T-helper 9 cell (primary cell): ENCODE measurements around the gene PPP1R13L.

ENCODE experiments used
- DNase-seq: peaks from one replicate; pipeline ENCODE4 v3.0.0-alpha.2; 2020

PPP1R13L gene

GRCh38 chr19:45405435-45406225 lies 761 bp upstream of the PPP1R13L start:
- DNase-seq, result peak; percentile 78

DNA sequence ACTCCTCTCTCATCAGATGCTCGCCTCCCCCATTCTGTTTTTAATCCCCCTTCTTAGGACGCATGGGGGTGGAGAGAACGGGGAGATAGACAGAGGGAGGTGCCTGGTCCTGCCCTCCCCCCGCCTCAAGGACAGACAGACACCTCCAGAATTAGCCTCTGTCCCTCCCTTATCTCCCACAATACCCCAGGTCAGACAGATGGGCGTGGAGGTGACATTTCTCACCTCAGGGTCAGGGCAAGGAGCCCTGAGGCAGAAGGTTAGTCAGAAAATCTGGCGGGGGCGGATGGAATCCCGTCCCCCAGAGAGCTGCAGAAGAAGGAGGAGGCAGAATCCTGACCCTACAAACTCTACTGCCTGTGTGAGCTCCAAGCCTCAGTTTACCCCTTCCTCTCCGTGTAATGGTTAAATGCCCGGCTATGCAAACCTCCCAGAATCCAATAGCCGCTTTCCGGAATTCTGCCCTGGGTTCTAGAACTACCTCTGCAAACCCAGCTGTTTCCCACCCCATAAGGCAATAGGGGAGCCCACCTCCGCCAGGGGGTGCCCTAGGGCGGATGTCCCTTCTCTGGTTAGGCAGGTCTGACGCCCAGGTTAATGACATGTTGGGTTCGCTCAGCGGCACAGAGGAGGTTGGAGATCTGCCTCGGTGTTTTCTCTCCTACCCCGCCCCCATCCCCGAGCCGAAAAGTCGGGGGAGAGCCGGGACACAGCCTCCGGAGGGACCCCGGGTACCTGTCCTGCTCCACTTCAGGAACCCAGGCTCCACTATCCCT lies 900 bp downstream of the PPP1R13L start:
- peak; percentile 54 for DNase-seq

DNA sequence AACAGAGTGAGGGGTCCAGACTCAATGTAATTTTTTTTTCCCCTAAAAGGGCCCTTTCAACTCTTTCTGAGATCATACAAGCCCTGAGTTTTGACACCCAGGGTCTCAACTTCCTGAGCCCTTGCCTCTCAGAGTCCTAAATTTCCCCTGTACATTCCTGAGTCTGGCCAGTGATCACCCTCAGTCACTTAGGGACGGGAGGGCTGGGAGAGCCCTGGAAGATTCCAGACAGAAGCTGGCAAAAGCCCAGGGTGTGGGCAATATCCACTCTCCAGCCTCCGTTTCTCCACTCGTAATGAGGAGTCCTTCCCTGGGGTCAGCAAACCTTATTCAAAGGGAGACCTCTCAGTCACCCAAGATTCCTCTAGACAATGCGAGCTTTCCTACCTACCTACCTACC lies 1.6 kb downstream of the PPP1R13L start:
- DNase-seq, result no peak

DNA sequence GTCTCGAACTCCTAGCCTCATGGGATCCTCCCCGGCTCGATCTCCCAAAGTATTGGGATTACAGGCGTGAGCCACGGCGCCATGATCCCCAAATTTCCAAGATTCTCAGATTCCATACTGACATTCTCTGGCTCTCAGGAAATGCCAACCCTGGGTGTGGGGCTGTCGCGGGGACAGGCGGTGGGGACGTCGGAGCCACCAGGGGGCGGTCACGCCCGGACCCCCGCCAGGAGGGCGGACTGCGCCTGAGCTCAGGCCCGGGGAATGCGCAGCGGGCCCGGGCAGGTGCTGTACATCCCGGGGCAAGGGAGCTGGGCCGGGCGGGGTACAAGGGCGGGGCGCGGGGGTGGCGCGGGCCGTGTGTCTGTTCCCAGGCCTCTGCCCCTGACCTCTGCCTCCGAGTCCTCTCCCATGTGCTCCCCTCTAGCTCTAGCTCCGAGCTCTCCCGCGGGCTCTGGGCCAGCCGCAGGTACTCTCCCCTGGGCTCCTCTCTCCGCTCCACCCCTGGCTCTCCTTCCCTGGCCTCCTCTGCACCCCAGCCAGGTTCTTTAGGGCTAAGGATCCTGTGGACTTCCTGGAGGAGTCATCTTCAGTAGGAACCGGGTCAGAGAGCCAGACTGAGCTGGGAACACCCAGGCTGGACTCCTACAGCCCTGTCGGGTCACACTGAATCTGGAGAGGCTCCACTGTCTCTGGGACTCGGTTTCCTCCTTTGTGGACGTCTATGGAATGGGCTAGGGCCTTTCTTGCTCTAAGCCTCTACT lies 2.4 kb downstream of the PPP1R13L start:
- DNase-seq, result no peak

- DNase-seq, result no peak
These were observed 3.1 kb downstream of the PPP1R13L start for GRCh38 chr19:45401815-45402214.

- DNase-seq, result no peak
These were observed 4.7 kb downstream of the PPP1R13L start for GRCh38 chr19:45400192-45400591.

DNA sequence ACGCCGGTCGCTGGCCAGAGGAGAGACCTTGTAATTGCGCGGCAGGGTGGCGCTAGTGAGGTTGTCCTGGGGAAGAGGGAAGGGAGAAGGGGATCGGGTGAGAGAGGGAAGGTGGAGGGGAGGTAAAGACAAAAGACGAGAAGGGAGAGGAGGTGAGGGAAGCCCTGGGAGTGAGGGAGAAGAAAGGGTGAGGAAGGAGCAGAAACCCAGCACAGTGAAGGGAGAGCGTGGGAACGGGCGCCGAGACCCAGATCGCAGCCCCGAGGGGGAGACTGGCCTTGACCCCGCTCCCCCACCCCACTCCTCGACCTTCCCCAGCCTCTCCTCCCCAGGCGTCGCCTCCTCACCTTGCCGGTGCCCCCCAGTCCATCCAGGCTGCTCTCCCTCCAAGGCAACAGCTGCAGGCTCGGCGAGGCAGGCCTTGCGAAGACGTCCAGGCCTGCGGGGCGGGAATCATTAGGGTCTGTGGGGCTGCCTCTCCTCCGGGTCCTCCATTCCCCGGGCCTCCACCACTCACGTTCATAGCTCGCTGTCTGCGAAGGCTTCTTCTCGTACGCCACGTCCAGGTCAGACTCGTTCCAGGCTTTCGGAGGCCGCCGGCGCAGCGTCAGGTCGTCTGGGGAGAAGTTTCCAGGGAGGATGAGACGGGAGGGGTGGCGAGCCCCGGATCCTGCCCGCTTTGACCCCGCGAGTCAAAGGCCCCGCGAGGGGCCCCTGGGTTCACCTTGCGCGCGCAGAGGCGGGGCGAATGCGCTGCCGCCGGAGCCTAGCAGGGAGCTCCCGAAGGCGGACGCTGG lies 8.8 kb downstream of the PPP1R13L start:
- DNase-seq, result no peak

GRCh38 chr19:45391871-45392665 lies 12.8 kb downstream of the PPP1R13L start:
- no peak for DNase-seq

GRCh38 chr19:45391346-45391745 lies 13.5 kb downstream of the PPP1R13L start:
- no peak for DNase-seq

GRCh38 chr19:45385392-45386221 lies 19.3 kb downstream of the PPP1R13L start:
- no peak for DNase-seq

GRCh38 chr19:45382426-45382825 lies 22.4 kb downstream of the PPP1R13L start:
- DNase-seq, result no peak

DNA sequence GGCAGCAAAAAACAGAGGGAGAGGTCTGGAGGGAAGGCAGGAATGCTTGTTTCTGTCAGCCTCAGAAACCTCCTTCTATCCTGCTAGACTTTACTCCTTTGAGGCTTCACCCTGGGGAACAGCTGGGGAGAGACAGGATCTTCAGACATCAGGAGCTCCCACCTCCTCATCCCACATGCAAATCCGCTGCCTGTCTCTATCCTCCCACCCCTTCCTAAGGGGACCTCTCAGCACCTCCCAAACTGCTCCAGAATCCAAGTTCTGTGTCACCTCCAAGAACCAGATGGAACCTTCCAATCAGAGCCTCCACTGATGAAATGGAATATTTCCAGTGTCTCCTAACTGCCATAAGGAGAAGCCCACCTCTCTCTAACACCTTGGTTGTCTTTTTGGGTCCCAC lies 24.8 kb downstream of the PPP1R13L start:
- DNase-seq, result no peak

GRCh38 chr19:45376045-45376724 lies 28.7 kb downstream of the PPP1R13L start:
- no peak for DNase-seq

DNA sequence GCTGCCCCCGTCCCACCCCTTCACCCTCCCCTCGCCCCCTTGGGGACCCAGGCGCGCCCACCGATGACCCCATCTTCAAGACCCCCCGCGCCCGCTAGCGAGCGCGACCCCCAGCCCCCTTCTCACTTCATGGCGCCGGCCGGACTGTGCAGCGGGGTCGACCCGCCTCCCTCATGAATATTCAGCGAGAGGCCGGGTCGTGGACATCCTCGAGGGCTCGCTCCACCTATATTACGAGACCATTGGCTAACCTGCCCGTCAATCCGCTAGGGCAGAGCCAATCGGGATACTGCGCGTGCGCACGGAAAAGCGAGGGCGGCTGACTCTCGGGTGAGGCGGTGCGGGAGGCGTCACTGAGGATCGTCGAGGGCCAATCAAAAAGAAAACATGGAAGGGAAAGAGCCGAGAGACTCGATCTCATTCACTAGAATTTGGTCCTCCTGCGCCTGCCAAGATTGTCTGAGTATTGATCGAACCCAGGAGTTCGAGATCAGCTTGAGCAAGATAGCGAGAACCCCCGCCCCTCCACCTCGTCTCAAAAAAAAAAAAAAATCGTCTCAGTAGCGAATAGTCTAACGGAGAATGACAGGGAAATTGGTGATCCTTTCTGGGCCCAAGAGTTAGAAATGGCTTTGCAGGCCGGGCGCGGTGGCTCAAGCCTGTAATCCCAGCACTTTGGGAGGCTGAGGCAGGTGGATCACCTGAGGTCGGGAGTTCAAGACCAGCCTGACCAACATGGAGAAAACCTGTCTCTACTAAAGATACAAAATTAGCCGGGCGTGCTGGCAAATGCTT lies 34.3 kb downstream of the PPP1R13L start, which contains the start of gene ERCC2:
ERCC2 (minus strand) TSS at position 164 of the 795 bp plus-strand sequence; CDS start at position 131, 33 bp downstream.
- peak; percentile 99 for DNase-seq

- DNase-seq, result no peak
These were observed 36.0 kb downstream of the PPP1R13L start for GRCh38 chr19:45368737-45369340.

DNA sequence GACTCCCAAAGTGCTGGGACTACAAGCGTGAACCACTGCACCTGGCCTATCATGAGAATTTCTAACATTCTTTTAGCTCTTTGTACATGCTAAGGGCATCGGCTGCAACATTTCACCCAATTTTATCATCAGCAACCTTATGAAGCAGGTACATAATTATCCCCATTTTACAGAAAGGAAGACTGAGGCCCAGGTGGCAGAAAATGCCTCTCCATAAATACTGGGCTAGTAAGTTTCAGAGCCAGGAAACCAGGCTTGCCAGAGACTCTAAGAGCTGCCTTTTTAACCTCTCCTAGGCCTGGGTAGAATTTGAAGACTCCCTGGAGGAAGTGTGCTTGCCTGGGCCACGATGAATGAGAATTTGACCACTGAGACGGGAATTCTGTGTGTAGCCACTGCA lies 36.7 kb downstream of the PPP1R13L start:
- no peak for DNase-seq

DNA sequence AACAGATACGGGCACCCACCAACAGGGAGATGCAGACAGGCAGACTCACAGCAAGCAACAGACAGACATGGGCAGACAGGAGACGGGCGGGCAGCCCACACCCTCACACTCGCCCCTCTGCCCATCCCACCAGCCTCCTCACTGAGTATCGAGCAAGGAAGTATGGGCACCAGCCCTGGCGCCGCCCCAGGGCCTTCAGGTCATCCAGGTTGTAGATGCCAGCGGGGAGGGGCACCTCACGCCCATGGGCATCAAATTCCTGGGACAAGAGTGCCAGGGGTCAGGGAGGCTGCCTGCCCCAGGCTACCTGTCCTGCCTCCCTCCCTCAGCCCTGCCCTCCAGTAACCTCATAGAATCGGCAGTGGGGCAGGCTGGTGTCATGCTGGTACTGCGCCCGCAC lies 40.2 kb downstream of the PPP1R13L start:
- no peak for DNase-seq

- DNase-seq, result no peak
These were observed 40.9 kb downstream of the PPP1R13L start for GRCh38 chr19:45363861-45364459.
